ENCODE measurements around the gene ZP1.
"Not testable (repeated sequence)": the region's sequence is repeated elsewhere in the genome, so short reads cannot be mapped to it uniquely, and the experiment has no call there.

ZP1 gene

DNA sequence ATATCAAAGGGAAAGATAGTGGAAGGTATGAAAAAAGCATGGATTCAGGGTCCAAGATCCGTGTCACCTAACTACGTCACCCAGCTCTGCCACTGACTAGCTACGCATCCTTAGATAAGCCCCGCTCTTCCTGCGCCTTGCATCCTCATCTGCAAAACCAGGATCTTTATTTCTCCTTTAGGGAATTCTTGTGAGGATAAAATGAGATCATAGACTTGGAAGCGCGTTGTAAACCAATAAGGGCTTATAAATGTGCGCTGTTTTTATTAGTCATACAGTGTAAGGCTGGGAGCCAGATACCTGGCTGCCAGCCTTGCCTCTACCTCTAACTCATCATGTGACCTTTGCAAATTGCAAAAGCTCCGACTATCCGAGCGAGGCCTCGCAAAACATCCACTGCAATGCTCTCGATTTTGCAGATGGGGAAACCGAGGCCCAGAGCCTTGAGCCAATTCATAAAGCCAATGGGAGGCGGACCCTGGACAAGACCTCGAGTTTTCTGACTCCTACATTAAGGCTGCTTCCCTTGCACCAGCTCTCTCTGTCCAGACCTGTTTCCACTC, 38.3 kb downstream of the ZP1 start:
- no peaks in the 10 kb centered on the region for H3F3A ChIP-seq (ENCODE audit: low read depth)
- no peaks in the 10 kb centered on the region for H3K27me3 ChIP-seq (ENCODE audit: insufficient read depth, low read length, poor library complexity, severe bottlenecking)
- peaks cover 28% of the 10 kb centered on the region; the same call in 1 of the 2 replicates for H3K36me3 ChIP-seq (ENCODE audit: insufficient read depth, low read length)
- H3K79me2 ChIP-seq (ENCODE audit: insufficient read depth, low read length) = peaks cover 53% of the 10 kb centered on the region
- no peaks in the 10 kb centered on the region for H3K9me2 ChIP-seq (replicated peaks; ENCODE audit: low read depth, low read length)
- H3K4me1 ChIP-seq (ENCODE audit: insufficient read depth, low read length, poor library complexity, severe bottlenecking) = peaks cover 38% of the 10 kb centered on the region
- peak overlapping the region; percentile 67; the same call in 1 of the 2 replicates for H2AFZ ChIP-seq (ENCODE audit: low read length)
- H3K9ac ChIP-seq (ENCODE audit: low read depth, low read length, poor library complexity, severe bottlenecking) = peak overlapping the region; percentile 98
- H4K20me1 ChIP-seq (ENCODE audit: insufficient read depth, low read length, poor library complexity, severe bottlenecking) = peaks cover 37% of the 10 kb centered on the region
- TF ChIP-seq EZH2phosphoT487 (IDR thresholded peaks at IDR 0.05; ENCODE audit: borderline replicate concordance) = no peak
- TF ChIP-seq, protein P1, sequence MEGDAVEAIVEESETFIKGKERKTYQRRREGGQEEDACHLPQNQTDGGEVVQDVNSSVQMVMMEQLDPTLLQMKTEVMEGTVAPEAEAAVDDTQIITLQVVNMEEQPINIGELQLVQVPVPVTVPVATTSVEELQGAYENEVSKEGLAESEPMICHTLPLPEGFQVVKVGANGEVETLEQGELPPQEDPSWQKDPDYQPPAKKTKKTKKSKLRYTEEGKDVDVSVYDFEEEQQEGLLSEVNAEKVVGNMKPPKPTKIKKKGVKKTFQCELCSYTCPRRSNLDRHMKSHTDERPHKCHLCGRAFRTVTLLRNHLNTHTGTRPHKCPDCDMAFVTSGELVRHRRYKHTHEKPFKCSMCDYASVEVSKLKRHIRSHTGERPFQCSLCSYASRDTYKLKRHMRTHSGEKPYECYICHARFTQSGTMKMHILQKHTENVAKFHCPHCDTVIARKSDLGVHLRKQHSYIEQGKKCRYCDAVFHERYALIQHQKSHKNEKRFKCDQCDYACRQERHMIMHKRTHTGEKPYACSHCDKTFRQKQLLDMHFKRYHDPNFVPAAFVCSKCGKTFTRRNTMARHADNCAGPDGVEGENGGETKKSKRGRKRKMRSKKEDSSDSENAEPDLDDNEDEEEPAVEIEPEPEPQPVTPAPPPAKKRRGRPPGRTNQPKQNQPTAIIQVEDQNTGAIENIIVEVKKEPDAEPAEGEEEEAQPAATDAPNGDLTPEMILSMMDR (conservative IDR thresholded peaks at IDR 0.05; ENCODE audit: low read length) = no peak
- peak overlapping the region; percentile 100 for H3K4me2 ChIP-seq (ENCODE audit: low read depth, low read length, poor library complexity, severe bottlenecking)
- H3K4me3 ChIP-seq (ENCODE audit: low read length, poor library complexity, severe bottlenecking) = peak overlapping the region; percentile 99
- no peaks in the 10 kb centered on the region for H3K9me3 ChIP-seq (ENCODE audit: insufficient read depth, low read depth, low read length)

DNA sequence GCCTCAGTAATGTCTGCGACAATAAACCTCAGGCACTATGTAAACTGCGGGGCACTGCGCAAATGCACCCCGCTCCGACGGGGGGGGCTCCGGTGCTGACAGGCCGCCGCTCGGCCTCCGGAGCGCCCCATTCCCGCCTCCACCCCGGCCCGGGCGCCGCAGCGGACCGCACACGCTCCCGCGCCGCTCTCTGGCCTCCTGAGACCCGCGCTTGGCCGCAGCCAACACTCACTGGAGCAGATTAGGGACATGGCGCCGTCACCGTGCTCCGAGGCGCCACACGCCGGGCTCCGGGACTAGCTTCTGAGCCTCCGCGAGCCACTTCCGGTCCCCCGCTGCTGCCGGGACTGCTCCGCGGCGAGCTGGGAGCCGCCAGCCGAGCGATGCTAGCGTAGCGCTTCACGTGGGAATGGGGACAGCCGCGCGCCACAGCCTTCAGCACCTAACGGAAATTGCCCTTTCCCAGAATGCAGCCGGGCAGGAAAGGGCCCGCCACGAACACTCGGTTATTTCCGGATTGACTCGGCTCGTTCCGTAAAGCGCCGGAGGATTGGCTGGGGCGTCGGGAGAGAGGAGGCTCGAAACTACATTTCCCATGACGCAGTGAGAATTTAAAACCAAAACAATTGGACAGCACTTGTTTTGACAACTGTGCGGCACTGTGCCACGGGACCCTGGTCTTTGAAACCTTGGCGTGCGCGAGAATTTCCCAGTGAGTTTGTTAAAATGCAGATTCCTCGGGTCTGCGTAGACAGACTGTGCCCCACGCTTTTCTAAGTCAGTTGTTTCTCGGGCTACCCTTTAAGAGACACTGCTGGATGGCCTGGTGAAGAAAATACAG, 39.0 kb downstream of the ZP1 start, which contains the start of gene PRPF19:
PRPF19 (minus strand) TSS at position 454 of the 841 bp plus-strand sequence; CDS start at position 251, 203 bp downstream.
- peak within 1 kb of the TSS; percentile 100 for H3K4me2 ChIP-seq (ENCODE audit: low read depth, low read length, poor library complexity, severe bottlenecking)
- no peaks in the 10 kb centered on the region for H3K27me3 ChIP-seq (ENCODE audit: insufficient read depth, low read length, poor library complexity, severe bottlenecking)
- TF ChIP-seq, protein P1 (conservative IDR thresholded peaks at IDR 0.05; ENCODE audit: low read length) = no peak
- TF ChIP-seq EZH2phosphoT487 (IDR thresholded peaks at IDR 0.05; ENCODE audit: borderline replicate concordance) = no peak
- H3K36me3 ChIP-seq (ENCODE audit: insufficient read depth, low read length) = peaks cover 21% of the 10 kb centered on the region; the same call in 1 of the 2 replicates
- H3F3A ChIP-seq (ENCODE audit: low read depth) = no peaks in the 10 kb centered on the region
- peaks cover 41% of the 10 kb centered on the region for H3K4me1 ChIP-seq (ENCODE audit: insufficient read depth, low read length, poor library complexity, severe bottlenecking)
- H4K20me1 ChIP-seq (ENCODE audit: insufficient read depth, low read length, poor library complexity, severe bottlenecking) = peaks cover 37% of the 10 kb centered on the region
- peak within 1 kb of the TSS; percentile 90 for H2AFZ ChIP-seq (ENCODE audit: low read length)
- H3K9ac ChIP-seq (ENCODE audit: low read depth, low read length, poor library complexity, severe bottlenecking) = peak within 1 kb of the TSS; percentile 98
- H3K9me3 ChIP-seq (ENCODE audit: insufficient read depth, low read depth, low read length) = no peaks in the 10 kb centered on the region
- peaks cover 50% of the 10 kb centered on the region for H3K79me2 ChIP-seq (ENCODE audit: insufficient read depth, low read length)
- H3K4me3 ChIP-seq (ENCODE audit: low read length, poor library complexity, severe bottlenecking) = peak within 1 kb of the TSS; percentile 99
- no peaks in the 10 kb centered on the region for H3K9me2 ChIP-seq (replicated peaks; ENCODE audit: low read depth, low read length)

DNA sequence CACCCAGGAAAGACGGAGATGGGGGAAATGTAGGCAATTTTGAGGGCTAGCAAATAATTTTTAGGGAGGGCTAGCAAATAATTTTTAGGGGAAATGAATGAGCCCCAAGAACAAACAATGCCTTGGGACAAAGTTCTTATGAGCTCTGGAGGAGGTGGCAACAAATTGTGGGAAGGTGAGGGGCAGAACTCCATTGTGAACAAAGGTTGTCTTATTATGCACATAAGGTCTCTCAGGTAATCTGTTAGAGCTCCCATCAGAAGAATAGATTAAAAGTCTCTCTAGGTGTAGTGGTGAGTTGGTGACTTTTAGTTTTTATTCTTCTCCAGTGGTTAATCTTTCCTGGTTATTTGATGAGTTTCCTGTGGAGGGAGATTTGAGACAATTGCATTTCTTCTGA, 41.5 kb downstream of the ZP1 start:
- no peaks in the 10 kb centered on the region for H3K36me3 ChIP-seq (ENCODE audit: insufficient read depth, low read length)
- no peaks in the 10 kb centered on the region for H3F3A ChIP-seq (ENCODE audit: low read depth)
- H4K20me1 ChIP-seq (ENCODE audit: insufficient read depth, low read length, poor library complexity, severe bottlenecking) = peaks cover 24% of the 10 kb centered on the region
- H3K79me2 ChIP-seq (ENCODE audit: insufficient read depth, low read length) = peaks cover 25% of the 10 kb centered on the region
- no peak overlapping the region for H3K9ac ChIP-seq (ENCODE audit: low read depth, low read length, poor library complexity, severe bottlenecking)
- no peak overlapping the region for H3K4me2 ChIP-seq (ENCODE audit: low read depth, low read length, poor library complexity, severe bottlenecking)
- peaks cover 32% of the 10 kb centered on the region for H3K4me1 ChIP-seq (ENCODE audit: insufficient read depth, low read length, poor library complexity, severe bottlenecking)
- H3K9me3 ChIP-seq (ENCODE audit: insufficient read depth, low read depth, low read length) = no peaks in the 10 kb centered on the region
- TF ChIP-seq EZH2phosphoT487 (IDR thresholded peaks at IDR 0.05; ENCODE audit: borderline replicate concordance) = no peak
- TF ChIP-seq, protein P1 (conservative IDR thresholded peaks at IDR 0.05; ENCODE audit: low read length) = no peak
- no peak overlapping the region for H2AFZ ChIP-seq (ENCODE audit: low read length)
- H3K27me3 ChIP-seq (ENCODE audit: insufficient read depth, low read length, poor library complexity, severe bottlenecking) = no peaks in the 10 kb centered on the region
- no peaks in the 10 kb centered on the region for H3K9me2 ChIP-seq (replicated peaks; ENCODE audit: low read depth, low read length)
- no peak overlapping the region for H3K4me3 ChIP-seq (ENCODE audit: low read length, poor library complexity, severe bottlenecking)

DNA sequence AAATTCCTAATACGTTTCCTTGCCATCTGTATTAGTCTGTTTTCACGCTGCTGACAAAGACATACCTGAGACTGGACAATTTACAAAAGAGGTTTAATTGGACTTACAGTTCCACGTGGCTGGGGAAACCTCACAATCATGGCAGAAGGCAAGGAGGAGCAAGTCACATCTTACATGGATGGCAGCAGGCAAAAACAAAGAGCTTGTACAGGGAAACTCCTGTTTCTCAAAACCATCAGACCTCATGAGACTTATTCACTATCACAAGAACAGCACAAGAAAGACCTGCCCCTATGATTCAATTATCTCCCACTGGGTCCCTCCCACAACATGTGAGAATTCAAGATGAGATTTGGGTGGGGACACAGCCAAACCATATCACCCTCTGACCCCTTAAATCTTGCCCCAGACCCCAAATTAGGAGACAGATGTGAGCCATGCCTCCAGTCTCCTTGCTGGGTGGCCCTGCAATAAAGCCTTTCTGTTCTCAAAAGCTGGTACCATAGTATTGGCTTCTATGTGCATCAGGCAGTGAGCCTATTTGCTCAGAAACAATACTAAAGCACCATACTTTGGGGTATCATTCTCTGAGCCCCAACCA, 42.4 kb downstream of the ZP1 start:
- H3K9me3 ChIP-seq (ENCODE audit: insufficient read depth, low read depth, low read length); H3K9ac ChIP-seq (ENCODE audit: low read depth, low read length, poor library complexity, severe bottlenecking); H3F3A ChIP-seq (ENCODE audit: low read depth); H2AFZ ChIP-seq (ENCODE audit: low read length); H3K27me3 ChIP-seq (ENCODE audit: insufficient read depth, low read length, poor library complexity, severe bottlenecking); H3K9me2 ChIP-seq (replicated peaks; ENCODE audit: low read depth, low read length); H3K36me3 ChIP-seq (ENCODE audit: insufficient read depth, low read length); H3K4me2 ChIP-seq (ENCODE audit: low read depth, low read length, poor library complexity, severe bottlenecking); H3K4me3 ChIP-seq (ENCODE audit: low read length, poor library complexity, severe bottlenecking): not testable (repeated sequence)
- H4K20me1 ChIP-seq (ENCODE audit: insufficient read depth, low read length, poor library complexity, severe bottlenecking) = peaks cover 14% of the 10 kb centered on the region
- peaks cover 23% of the 10 kb centered on the region for H3K4me1 ChIP-seq (ENCODE audit: insufficient read depth, low read length, poor library complexity, severe bottlenecking)
- H3K79me2 ChIP-seq (ENCODE audit: insufficient read depth, low read length) = peaks cover 23% of the 10 kb centered on the region
